Esophagus squamous epithelium (tissue), 4 donors: ENCODE measurements around the gene OR2AP1.

ENCODE experiments used
- CTCF ChIP-seq, 6 experiments: fragments of 450-650 bp in 4 of 6; fragments of 200-600 bp in 2 of 6; sonication (generic) in 2 of 6; IDR thresholded peaks; one replicate each; pipeline ENCODE4 v1.5.1; 2016 to 2019; ENCODE audit warnings: antibody characterized with exemption in 6 of 6, mild to moderate bottlenecking in 4 of 6, moderate library complexity in 4 of 6
- POLR2A ChIP-seq, 4 donors: fragments of 450-650 bp; IDR thresholded peaks; one replicate each; pipeline ENCODE4 v1.6.1; 2017; ENCODE audit warnings: antibody characterized with exemption in 4 of 4, mild to moderate bottlenecking in 4 of 4, moderate library complexity in 3 of 4

DNA sequence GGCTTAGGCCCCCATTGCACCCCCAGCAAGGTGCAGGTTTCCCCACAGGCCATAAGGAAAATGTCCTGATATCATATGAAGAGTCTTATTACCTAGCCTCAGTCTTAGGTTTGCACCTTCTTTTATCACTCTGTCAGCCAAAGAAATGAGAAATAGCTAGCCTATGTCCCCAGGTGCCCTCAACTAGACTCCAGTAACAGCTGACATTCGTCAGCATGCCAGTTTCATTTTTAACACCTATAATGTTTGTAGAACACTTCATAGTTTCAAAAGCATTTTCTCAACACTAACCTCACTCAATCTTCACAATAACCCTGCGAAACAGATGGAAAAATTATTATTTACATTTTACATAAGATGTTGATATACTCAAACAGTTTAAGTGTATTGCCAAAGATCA is 40.4 kb downstream of the OR2AP1 start:
- TF ChIP-seq CTCF (IDR thresholded peaks at IDR 0.05) = no peak
- no peak for TF ChIP-seq POLR2A (IDR thresholded peaks at IDR 0.05)
